ENCODE measurements around the gene METTL24. TPM values are rescaled to one million over a fixed set of nuclear protein-coding genes. Genes with fewer than 3 reads are reported as not detected.

Gene METTL24
- total RNA-seq, 1 donor: 0.09 TPM

- no peak overlapping the region for H3K4me3 ChIP-seq (ENCODE audit: low read depth, low read length)
- TF ChIP-seq CTCF (IDR thresholded peaks at IDR 0.05; ENCODE audit: insufficient read depth, low read length): no peak
- no peak for DNase-seq (ENCODE audit: low read depth)
These were observed 17.1 kb downstream of the METTL24 start for GRCh38 chr6:110341067-110341466.

- DNase-seq (ENCODE audit: low read depth): no peak
- no peak overlapping the region for H3K4me3 ChIP-seq (ENCODE audit: low read depth, low read length)
- no peak for TF ChIP-seq CTCF (IDR thresholded peaks at IDR 0.05; ENCODE audit: insufficient read depth, low read length)
These were observed 17.7 kb downstream of the METTL24 start for GRCh38 chr6:110340392-110340965.

GRCh38 chr6:110338820-110339470 is 19.2 kb downstream of the METTL24 start:
- TF ChIP-seq CTCF (IDR thresholded peaks at IDR 0.05; ENCODE audit: insufficient read depth, low read length): no peak
- H3K4me3 ChIP-seq (ENCODE audit: low read depth, low read length): no peak overlapping the region
- DNase-seq (ENCODE audit: low read depth): no peak

GRCh38 chr6:110337486-110337885 is 20.7 kb downstream of the METTL24 start:
- no peak for TF ChIP-seq CTCF (IDR thresholded peaks at IDR 0.05; ENCODE audit: insufficient read depth, low read length)
- no peak overlapping the region for H3K4me3 ChIP-seq (ENCODE audit: low read depth, low read length)
- no peak for DNase-seq (ENCODE audit: low read depth)

GRCh38 chr6:110334423-110335180 is 23.5 kb downstream of the METTL24 start:
- no peak for TF ChIP-seq CTCF (IDR thresholded peaks at IDR 0.05; ENCODE audit: insufficient read depth, low read length)
- no peak for DNase-seq (ENCODE audit: low read depth)

GRCh38 chr6:110332281-110332680 is 25.9 kb downstream of the METTL24 start:
- no peak for TF ChIP-seq CTCF (IDR thresholded peaks at IDR 0.05; ENCODE audit: insufficient read depth, low read length)
- no peak for DNase-seq (ENCODE audit: low read depth)
- H3K4me3 ChIP-seq (ENCODE audit: low read depth, low read length): no peak overlapping the region

More at GRCh38 chr6:110334423-110335180, 23.5 kb downstream of the METTL24 start:
- no peak overlapping the region for H3K4me3 ChIP-seq (ENCODE audit: low read depth, low read length)

Data from fibroblast of the aortic adventitia (primary cell).